AML-193 (cell line): ENCODE measurements around the gene CYP27C1.

Experiments
- DNase-seq, 2 experiments: peaks; one replicate each; lab custom pipeline; 2025; lab: John Stamatoyannopoulos, UW

CYP27C1 gene

DNA sequence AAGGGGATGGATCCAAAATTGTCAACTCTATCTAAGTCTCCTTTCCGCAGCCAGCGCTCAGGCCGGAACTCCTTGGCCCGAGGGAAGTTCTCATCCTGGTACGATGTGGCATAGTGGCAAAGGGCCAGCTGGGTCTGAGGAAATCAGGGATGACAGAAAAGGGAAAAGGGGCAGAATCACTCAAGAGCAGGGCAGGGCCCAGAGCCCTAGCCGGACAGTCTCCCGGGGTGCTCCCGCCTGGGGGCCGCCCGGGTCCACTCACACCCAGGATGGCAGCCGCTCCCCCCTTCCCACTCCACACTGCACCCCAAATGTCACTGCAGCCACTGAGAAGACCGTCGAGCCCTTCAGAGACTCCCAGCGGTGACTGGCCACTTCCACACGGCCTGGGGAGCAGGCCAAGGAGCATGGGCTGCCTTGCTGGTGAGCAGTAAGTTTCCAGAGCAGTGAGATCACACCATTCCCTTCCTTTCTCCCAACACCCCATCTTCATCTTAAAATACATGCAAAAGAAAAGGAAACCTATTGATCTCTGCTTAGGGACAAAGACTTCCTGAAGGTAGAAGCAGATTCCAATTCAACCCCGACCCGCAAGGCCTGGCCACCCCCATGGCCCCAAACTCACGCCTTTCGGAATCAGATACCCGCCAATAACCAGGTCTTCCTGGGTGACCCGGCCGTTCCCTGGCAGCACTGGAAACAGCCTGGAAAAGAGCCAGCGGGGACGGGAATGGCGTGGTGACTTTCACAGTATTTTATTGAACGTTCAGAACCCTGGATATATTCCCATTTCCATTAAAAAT is 26.7 kb downstream of the CYP27C1 start:
- no peak for DNase-seq

DNA sequence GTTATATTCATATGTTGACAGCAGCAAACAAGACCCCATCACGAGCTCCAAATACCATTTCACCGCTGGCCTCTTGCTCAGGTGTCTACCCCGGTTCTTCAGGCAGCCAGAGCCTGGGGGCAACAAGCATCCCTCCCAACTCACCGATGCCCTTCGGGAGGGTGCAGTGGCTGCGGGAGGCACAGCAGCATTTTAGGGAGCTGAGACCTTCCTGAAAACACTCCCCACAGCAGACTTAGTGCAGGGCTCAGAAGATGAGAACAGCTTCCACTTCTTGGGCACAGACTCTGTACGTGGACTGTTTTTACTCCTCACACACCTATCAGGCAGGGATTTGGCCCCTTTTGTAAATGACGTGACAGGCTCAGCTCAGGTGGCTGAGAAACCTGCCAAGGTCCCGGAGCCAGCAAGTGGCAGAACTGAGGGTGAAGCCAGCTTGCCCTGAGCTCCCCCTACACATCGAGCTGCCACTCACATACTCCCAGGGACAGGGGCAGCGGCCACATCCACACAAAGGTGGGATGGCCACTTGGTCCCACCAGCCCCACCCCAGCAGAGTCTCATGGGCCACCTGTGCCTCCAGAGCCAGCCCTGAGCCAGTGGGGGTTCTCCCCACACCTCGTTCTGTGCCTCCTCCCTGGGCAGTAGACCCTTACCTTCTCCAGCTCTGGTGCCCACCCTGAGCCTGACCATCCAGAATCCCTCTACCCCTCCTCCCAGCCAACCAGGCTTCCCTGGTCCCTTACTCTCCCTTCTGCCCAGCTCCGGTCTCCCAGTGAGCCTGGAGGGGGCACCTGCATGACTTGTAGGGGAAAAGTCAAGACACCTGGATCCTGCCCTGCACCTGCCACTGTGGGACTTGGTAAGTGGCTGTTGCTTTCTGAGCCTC is 28.5 kb downstream of the CYP27C1 start:
- DNase-seq: no peak

DNA sequence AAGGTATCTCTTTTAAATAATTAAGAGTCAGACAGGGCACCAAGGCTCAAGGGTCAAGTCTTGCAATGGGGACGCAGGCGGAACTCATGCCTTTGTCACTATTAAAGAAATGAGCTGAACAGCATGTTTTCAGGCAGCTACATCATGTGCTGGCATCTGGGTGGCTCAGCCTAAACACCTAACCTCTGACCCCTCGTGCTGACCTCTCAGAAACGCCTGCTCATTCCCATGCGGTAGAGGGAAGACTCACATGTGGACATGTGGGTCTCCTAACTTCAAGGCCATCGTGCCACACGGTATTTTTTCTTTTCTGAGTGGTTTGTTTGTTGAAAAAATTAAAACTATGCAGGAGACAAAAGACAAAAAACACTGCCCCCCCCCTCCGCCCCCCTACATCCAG is 31.3 kb downstream of the CYP27C1 start:
- DNase-seq: no peak

DNA sequence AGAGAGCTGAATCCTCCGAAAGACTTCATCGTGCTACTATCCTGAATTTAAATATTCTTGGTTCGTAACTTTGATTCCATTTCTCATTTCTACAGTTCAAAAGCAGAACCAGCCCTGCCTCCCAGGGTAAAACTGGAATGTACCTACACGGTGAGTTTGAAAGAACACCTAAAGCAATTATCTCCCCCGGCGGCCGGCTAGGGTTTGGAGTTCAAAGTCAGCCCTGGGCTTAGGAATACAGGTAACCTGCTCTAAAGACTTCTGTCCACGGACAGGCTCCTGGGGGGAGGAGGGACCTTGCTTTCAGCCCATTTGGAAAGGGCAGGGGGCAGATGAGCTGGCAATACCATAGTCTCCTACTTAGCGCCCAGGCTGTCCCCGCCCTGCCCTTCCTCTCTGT is 32.3 kb downstream of the CYP27C1 start:
- DNase-seq: no peak

DNA sequence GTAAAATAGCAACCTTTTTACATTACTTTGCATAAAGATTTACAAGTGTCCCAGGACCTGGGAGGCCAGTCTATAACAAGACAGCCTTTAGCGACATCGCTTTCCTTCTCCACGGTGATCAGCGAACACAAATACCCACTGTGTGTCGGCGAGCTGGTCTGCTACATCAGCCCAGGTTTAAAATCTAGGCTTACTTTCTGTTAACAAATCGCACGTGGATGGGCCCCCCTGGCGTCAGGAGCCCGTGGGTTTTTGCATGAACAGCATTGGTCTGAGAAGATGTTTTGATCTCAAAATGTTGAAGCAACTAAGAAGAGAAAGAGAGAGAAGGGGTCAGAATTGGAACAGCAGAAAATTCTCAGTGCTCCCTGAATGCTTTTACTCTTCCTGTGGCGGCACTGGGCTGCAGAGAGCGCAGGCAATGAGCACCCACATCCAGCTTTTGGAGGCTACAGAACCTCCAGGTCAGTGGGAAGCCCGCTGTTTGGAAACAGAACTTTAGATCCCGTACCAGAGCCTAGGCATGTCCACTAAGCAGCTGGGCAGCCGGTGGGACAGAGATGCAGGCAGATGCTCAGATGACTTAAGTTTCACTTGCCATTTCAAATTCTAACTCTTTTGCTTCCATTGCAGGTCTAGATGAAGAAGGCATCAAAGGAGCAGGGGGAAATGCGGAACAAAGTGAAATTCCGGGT is 32.9 kb downstream of the CYP27C1 start:
- DNase-seq: no peak

DNA sequence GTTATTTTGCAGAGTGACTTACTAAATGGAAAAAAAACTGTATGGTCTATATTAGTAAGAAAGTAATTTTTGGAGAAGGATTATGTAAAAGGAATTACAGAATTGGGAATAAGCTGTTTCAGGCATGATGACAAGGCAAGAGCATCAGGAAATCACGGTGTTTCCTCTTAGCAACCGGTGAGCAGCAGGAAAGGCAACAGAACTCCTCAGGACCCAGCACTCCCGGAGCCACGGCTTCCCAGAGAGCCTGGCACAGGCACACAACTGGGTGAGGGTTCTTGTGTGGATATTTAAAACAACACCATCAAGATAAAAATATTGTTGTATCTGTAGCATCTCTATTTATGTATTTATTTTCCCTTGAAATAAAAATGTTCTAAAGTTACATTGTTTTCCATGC is 34.4 kb downstream of the CYP27C1 start:
- DNase-seq: no peak

GRCh38 chr2:127185093-127185492 is 35.0 kb downstream of the CYP27C1 start:
- no peak for DNase-seq

- no peak for DNase-seq
Observed at GRCh38 chr2:127183771-127184170, 36.3 kb downstream of the CYP27C1 start.

- no peak for DNase-seq
Observed at GRCh38 chr2:127182626-127183458, 37.3 kb downstream of the CYP27C1 start.

GRCh38 chr2:127181851-127182250 is 38.2 kb downstream of the CYP27C1 start:
- no peak for DNase-seq

DNA sequence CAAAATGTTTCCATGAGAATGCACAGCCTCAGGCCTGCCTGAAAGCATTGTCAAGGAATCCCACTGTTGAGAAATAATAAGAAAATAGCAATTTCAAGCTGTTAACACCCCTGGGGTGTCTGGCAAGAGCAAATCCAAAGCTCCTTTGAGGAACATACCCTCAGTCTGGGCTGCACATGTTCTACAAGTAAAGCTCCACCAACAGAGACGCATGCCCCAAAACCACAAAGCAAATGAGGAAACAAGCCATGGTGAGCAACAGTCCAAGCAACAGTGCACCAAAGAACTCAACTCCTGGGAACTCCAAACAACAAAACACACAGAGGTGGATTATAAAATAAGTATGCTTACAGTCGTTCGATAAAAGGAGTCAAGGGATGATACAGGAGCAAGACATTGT is 40.3 kb downstream of the CYP27C1 start:
- peak; percentile 11 to 27 for DNase-seq

GRCh38 chr2:127177617-127178263 is 42.4 kb downstream of the CYP27C1 start:
- no peak for DNase-seq

- no peak for DNase-seq
Observed at GRCh38 chr2:127176371-127177311, 43.5 kb downstream of the CYP27C1 start.

- no peak for DNase-seq
Observed at GRCh38 chr2:127175751-127176354, 44.2 kb downstream of the CYP27C1 start.

GRCh38 chr2:127175041-127175721 is 44.9 kb downstream of the CYP27C1 start:
- no peak for DNase-seq

- no peak for DNase-seq
Observed at GRCh38 chr2:127174640-127175039, 45.5 kb downstream of the CYP27C1 start.

- DNase-seq: no peak
Observed at GRCh38 chr2:127174136-127174535, 46.0 kb downstream of the CYP27C1 start.

DNA sequence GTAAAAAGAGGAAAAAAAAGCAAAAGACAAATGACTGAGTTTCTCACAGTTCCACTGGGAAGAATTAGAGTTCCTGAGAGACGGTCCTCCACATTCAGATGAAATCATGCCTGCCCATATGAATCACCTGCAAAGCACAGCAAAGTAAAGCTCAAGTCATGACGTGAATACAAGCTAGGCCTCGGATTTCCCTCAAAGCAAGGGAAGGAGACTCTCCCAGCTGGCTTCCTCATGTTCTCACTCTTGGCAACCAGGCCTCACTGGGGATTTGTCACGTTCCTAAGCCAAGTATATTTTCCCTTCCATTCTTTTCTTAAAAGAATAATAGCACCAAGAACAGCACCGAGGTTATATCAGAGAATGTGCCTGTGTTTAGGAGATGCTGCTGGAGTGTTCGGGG is 47.0 kb downstream of the CYP27C1 start:
- no peak for DNase-seq

- DNase-seq: no peak
Observed at GRCh38 chr2:127172306-127172705, 47.8 kb downstream of the CYP27C1 start.
